HL-60 (cell line): ENCODE measurements around the gene EHD4.

ENCODE experiments used
- DNase-seq, 2 experiments: peaks; one replicate each; pipeline ENCODE4 v3.0.0-alpha.2; 2010 to 2020; ENCODE audit warnings: low read depth in 1 of 2, low spot score in 1 of 2
- H3K27ac ChIP-seq: fragments of 250-450 bp; sonication (Bioruptor Pico); replicated peaks from 2 replicates; pipeline ENCODE4 v1.5.1; 2020; ENCODE audit warnings: mild to moderate bottlenecking, moderate library complexity
- H3K27me3 ChIP-seq: fragments of 250-450 bp; sonication (Bioruptor Pico); 2 replicates; pipeline ENCODE4 v1.5.1; 2021; ENCODE audit warnings: mild to moderate bottlenecking, moderate library complexity; ENCODE audit not compliant: insufficient read depth, poor library complexity, severe bottlenecking
- H3K4me3 ChIP-seq: replicated peaks from 2 replicates; pipeline ENCODE4 v1.5.1; 2011; ENCODE audit warnings: mild to moderate bottlenecking, control low read depth, low read length; ENCODE audit not compliant: insufficient read depth
- CTCF ChIP-seq: IDR thresholded peaks from one replicate; pipeline ENCODE4 v1.5.1; 2011; ENCODE audit warnings: low read length, control low read depth, inconsistent platforms; ENCODE audit not compliant: insufficient read depth
- GABPA ChIP-seq: IDR thresholded peaks from 2 replicates; pipeline ENCODE4 v1.6.1; 2012; ENCODE audit warnings: low read depth
- POLR2AphosphoS5 ChIP-seq: IDR thresholded peaks from 2 replicates; pipeline ENCODE4 v1.6.1; 2012; ENCODE audit warnings: low read depth
- REST ChIP-seq: IDR thresholded peaks from 2 replicates; pipeline ENCODE4 v1.6.1; 2012; ENCODE audit warnings: low read depth; ENCODE audit not compliant: insufficient replicate concordance
- SPI1 ChIP-seq: IDR thresholded peaks from 2 replicates; pipeline ENCODE4 v1.6.1; 2012; ENCODE audit warnings: low read depth, mild to moderate bottlenecking, borderline replicate concordance

The EHD4 gene

GRCh38 chr15:41882689-41883483, 89.5 kb downstream of the EHD4 start:
- Histone ChIP-seq H3K4me3 (no peak overlapping the region), H3K27ac (no peak overlapping the region), H3K27me3 (no peaks in the 10 kb centered on the region)
- TF ChIP-seq GABPA: no peak
- TF ChIP-seq SPI1: 0 out of 2 replicates have a peak, but pooled peaks have one; percentile 26
- TF ChIP-seq CTCF: no peak
- TF ChIP-seq REST: no peak
- TF ChIP-seq POLR2AphosphoS5: peak; percentile 63; the same call in 1 of the 2 replicates
- DNase-seq: peak; percentile 18 to 62

GRCh38 chr15:41881920-41882688, 90.3 kb downstream of the EHD4 start:
- no peaks in the 10 kb centered on the region for H3K27me3 ChIP-seq
- TF ChIP-seq REST (no peak), POLR2AphosphoS5 (no peak), SPI1 (no peak), CTCF (no peak), GABPA (no peak)
- no peak overlapping the region for H3K4me3 ChIP-seq
- DNase-seq: no peak
- no peak overlapping the region for H3K27ac ChIP-seq

- TF ChIP-seq REST (no peak), CTCF (no peak), POLR2AphosphoS5 (no peak), SPI1 (no peak), GABPA (no peak)
- Histone ChIP-seq H3K4me3 (no peak overlapping the region), H3K27me3 (no peaks in the 10 kb centered on the region), H3K27ac (no peak overlapping the region)
- no peak for DNase-seq
Observed at GRCh38 chr15:41881550-41881919, 90.8 kb downstream of the EHD4 start.
